CD14-positive monocyte (primary cell): ENCODE data around the gene FNDC5. TPM values are rescaled to one million over a fixed set of nuclear protein-coding genes. Genes with fewer than 3 reads are reported as not detected.

ENCODE experiments used
- DNase-seq, 3 donors: peaks; one replicate each; pipeline ENCODE4 v3.0.0-alpha.2; 2011 to 2022
- H2AFZ ChIP-seq: 2 replicates; pipeline ENCODE4 v1.6.0; 2012; ENCODE audit warnings: mild to moderate bottlenecking, low read depth, low read length, inconsistent platforms; ENCODE audit not compliant: insufficient read depth, poor library complexity, severe bottlenecking
- H3K27ac ChIP-seq, 2 donors: 1 replicate in 1 of 2; 2 replicates in 1 of 2; pipeline ENCODE4 v1.5.1; 2012 to 2013; ENCODE audit warnings: low read length in 2 of 2, control low read depth in 1 of 2, inconsistent platforms in 1 of 2, low read depth in 1 of 2, mild to moderate bottlenecking in 1 of 2
- H3K27me3 ChIP-seq, 2 donors: one replicate each; pipeline versions ENCODE4 v1.6.0 to v1.6.1; 2011 to 2013; ENCODE audit warnings: low read length in 2 of 2; ENCODE audit not compliant: control insufficient read depth in 2 of 2, insufficient read depth in 2 of 2
- H3K36me3 ChIP-seq, 2 donors: replicated peaks in 1 of 2; 1 replicate in 1 of 2; 2 replicates in 1 of 2; pipeline versions ENCODE4 v1.5.1 to v1.6.1; 2012 to 2013; ENCODE audit warnings: low read length in 2 of 2, control low read depth in 1 of 2, inconsistent platforms in 1 of 2, mild to moderate bottlenecking in 1 of 2; ENCODE audit not compliant: insufficient read depth in 2 of 2, control insufficient read depth in 1 of 2
- H3K4me1 ChIP-seq, 2 donors: 1 replicate in 1 of 2; 2 replicates in 1 of 2; pipeline versions ENCODE4 v1.5.1 to v1.6.1; 2012 to 2013; ENCODE audit warnings: low read length in 2 of 2, control low read depth in 1 of 2, inconsistent platforms in 1 of 2, mild to moderate bottlenecking in 1 of 2, moderate library complexity in 1 of 2; ENCODE audit not compliant: insufficient read depth in 2 of 2, control insufficient read depth in 1 of 2
- H3K4me2 ChIP-seq: replicated peaks from 2 replicates; pipeline ENCODE3; 2012; ENCODE audit warnings: low read length, moderate library complexity, mild to moderate bottlenecking; ENCODE audit not compliant: poor library complexity, severe bottlenecking; ENCODE audit errors: extremely low read depth
- H3K4me3 ChIP-seq, 3 experiments: fragments of 200-600 bp in 1 of 3; sonication (generic) in 1 of 3; replicated peaks in 1 of 3; 1 replicate in 2 of 3; 2 replicates in 1 of 3; pipeline ENCODE4 v1.5.1; 2011 to 2013; ENCODE audit warnings: low read length in 3 of 3, mild to moderate bottlenecking in 3 of 3, control low read depth in 2 of 3, low read depth in 2 of 3, inconsistent platforms in 1 of 3, moderate library complexity in 1 of 3
- H3K79me2 ChIP-seq: 2 replicates; pipeline ENCODE4 v1.6.0; 2012; ENCODE audit warnings: mild to moderate bottlenecking, control low read depth, inconsistent platforms, low read length, moderate library complexity; ENCODE audit not compliant: insufficient read depth
- H3K9ac ChIP-seq: 2 replicates; pipeline ENCODE4 v1.6.0; 2017; ENCODE audit warnings: low read length, mild to moderate bottlenecking; ENCODE audit not compliant: insufficient read depth, poor library complexity, severe bottlenecking
- H3K9me3 ChIP-seq, 2 donors: replicated peaks in 1 of 2; 1 replicate in 1 of 2; 2 replicates in 1 of 2; pipeline versions ENCODE4 v1.5.1 to v1.6.1; 2012 to 2013; ENCODE audit warnings: low read length in 2 of 2, control low read depth in 1 of 2; ENCODE audit not compliant: control insufficient read depth in 1 of 2, insufficient read depth in 1 of 2
- H4K20me1 ChIP-seq: 2 replicates; pipeline ENCODE4 v1.6.0; 2012; ENCODE audit warnings: mild to moderate bottlenecking, low read length, control low read depth, moderate library complexity; ENCODE audit not compliant: insufficient read depth
- H3K27ac Mint-ChIP-seq, 7 donors: one replicate each; pipeline ENCODE4 v1.8.0; 2020; ENCODE audit warnings: mild to moderate bottlenecking in 7 of 7, mixed read lengths in 7 of 7, moderate library complexity in 6 of 7, inconsistent platforms in 2 of 7
- H3K27me3 Mint-ChIP-seq, 3 donors: one replicate each; pipeline ENCODE4 v1.8.0; 2021 to 2022; ENCODE audit warnings: low read depth in 3 of 3, mild to moderate bottlenecking in 3 of 3, mixed read lengths in 3 of 3, moderate library complexity in 3 of 3, inconsistent platforms in 1 of 3
- H3K36me3 Mint-ChIP-seq, 2 donors: one replicate each; pipeline ENCODE4 v1.8.0; 2020; ENCODE audit warnings: mixed read lengths in 2 of 2, inconsistent platforms in 1 of 2, mild to moderate bottlenecking in 1 of 2
- H3K4me1 Mint-ChIP-seq: one replicate; pipeline ENCODE4 v1.8.0; 2020; ENCODE audit warnings: mild to moderate bottlenecking, mixed read lengths
- H3K4me3 Mint-ChIP-seq, 2 donors: one replicate each; pipeline ENCODE4 v1.8.0; 2020; ENCODE audit warnings: mild to moderate bottlenecking in 2 of 2, mixed read lengths in 2 of 2, moderate library complexity in 1 of 2
- H3K9me3 Mint-ChIP-seq, 7 donors: one replicate each; pipeline ENCODE4 v1.8.0; 2020 to 2022; ENCODE audit warnings: mixed read lengths in 7 of 7, mild to moderate bottlenecking in 6 of 7, moderate library complexity in 6 of 7, inconsistent platforms in 2 of 7
- WGBS: methylation state at CpG from one replicate; pipeline ENCODE4 v1.1.5; 2013; ENCODE audit warnings: missing lambda C conversion rate; ENCODE audit not compliant: insufficient coverage; 5-methylcytosine and 5-hydroxymethylcytosine counted together
- intact Hi-C, 2 donors: fragments of 100-400 bp; cut with micrococcal nuclease; formaldehyde crosslinking; loops; one replicate each; pipeline versions ENCODE4 v1.15.0 to v1.15.1; 2023
- polyA plus RNA-seq, 3 donors: library from polyadenylated mRNA; depleted of rRNA in 1 of 3; unstranded in 2 of 3; stranded (reverse) in 1 of 3; fragments of 300-500 nt in 2 of 3; fragments of >200 nt in 1 of 3; fragmentation: Illumina TruSeq in 2 of 3; gene quantifications; 1 replicate in 2 of 3; 2 replicates in 1 of 3; pipeline ENCODE4 v1.2.3, GENCODE V29; 2012 to 2021
- TF ChIP-seq, protein P1 (sequence below): fragments of 200-600 bp; IDR thresholded peaks from one replicate; pipeline ENCODE4 v1.8.0; 2022; ENCODE audit warnings: antibody characterized with exemption, mild to moderate bottlenecking

The FNDC5 gene
- polyA plus RNA-seq, 3 donors = not detected

DNA sequence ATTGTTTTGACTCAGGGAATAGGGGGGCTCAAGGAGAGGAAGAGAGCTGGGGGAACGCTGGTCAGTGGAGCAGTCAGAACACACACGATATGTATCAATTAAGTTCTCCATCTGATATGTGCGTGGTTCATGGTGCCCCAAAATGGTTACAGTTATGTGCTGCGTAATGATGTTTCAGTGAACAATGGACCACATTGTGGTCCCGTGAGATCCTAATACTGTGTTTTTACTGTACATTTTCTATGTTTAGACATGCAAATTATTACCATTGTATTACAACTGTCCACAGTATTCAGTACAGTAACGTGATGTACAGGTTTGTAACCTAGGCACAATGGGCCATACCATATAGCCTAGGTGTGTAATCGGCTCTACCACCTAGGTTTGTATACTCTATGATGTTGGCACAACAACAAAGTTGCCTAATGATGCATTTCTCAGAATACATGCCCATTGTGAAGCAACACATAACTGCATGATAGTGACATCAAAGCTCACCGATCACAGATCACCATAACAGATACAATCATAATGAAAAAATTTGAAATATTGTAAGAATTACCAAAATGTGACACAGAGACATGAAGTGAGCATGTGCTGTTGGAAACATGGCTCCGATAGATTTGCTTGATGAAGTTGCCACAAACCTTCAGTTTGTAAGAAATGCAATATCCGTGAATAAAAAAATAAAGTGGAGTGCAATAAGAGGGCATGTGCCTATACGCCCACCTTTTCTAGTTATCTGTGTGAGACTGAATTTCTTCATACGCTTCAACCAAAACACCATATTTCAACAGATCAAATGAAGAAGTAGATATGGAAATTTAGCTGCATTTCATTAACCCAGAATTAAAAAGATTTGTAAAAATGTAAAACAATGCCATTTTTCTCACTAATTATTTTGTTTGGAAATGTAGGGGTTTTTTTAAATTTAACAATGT is 45.3 kb upstream of the FNDC5 start:
- intact Hi-C loops = no loop called here
- H3K27ac ChIP-seq = no peak overlapping the region
- H3K27me3 ChIP-seq = peaks cover 15 to 20% of the 10 kb centered on the region in 2 donors

DNA sequence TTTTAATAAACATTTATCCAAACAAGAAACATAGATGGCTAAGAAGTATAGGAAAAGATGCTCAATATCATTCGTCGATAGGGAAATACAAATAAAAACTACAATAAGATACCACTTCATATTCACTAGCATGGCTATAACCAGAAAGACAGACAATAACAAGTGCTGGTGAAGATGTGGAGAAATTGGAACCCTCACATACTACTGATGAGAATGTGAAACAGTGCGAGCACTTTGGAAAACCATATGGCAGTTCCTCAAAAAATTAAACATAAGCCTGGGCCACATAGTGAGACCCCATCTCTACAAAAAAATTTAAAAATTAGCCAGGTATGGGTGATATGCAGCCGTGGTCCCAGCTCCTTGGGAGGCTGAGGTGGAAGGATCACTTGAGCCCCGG is 39.6 kb upstream of the FNDC5 start:
- TF ChIP-seq, protein P1, sequence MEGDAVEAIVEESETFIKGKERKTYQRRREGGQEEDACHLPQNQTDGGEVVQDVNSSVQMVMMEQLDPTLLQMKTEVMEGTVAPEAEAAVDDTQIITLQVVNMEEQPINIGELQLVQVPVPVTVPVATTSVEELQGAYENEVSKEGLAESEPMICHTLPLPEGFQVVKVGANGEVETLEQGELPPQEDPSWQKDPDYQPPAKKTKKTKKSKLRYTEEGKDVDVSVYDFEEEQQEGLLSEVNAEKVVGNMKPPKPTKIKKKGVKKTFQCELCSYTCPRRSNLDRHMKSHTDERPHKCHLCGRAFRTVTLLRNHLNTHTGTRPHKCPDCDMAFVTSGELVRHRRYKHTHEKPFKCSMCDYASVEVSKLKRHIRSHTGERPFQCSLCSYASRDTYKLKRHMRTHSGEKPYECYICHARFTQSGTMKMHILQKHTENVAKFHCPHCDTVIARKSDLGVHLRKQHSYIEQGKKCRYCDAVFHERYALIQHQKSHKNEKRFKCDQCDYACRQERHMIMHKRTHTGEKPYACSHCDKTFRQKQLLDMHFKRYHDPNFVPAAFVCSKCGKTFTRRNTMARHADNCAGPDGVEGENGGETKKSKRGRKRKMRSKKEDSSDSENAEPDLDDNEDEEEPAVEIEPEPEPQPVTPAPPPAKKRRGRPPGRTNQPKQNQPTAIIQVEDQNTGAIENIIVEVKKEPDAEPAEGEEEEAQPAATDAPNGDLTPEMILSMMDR = no peak
- no peaks in the 10 kb centered on the region for H3K36me3 ChIP-seq
- no peak overlapping the region for H3K4me3 Mint-ChIP-seq
- H3K27me3 Mint-ChIP-seq = peaks cover 0 to 8% (median 5%) of the 10 kb centered on the region in 3 donors
- H3K27ac ChIP-seq = no peak overlapping the region
- no peaks in the 10 kb centered on the region for H3K36me3 Mint-ChIP-seq
- peaks cover 0 to 3% (median 2%) of the 10 kb centered on the region in 7 donors for H3K9me3 Mint-ChIP-seq
- H3K4me1 Mint-ChIP-seq = no peaks in the 10 kb centered on the region
- intact Hi-C loops = no loop called here
- H3K4me3 ChIP-seq = no peak overlapping the region
- no peaks in the 10 kb centered on the region for H3K9me3 ChIP-seq
- H3K4me1 ChIP-seq = no peaks in the 10 kb centered on the region
- H3K79me2 ChIP-seq = no peaks in the 10 kb centered on the region
- no peak overlapping the region for H3K4me2 ChIP-seq
- DNase-seq = no peak
- no peak overlapping the region for H3K9ac ChIP-seq
- H3K27ac Mint-ChIP-seq = no peak overlapping the region
- H3K27me3 ChIP-seq = peaks cover 0 to 4% of the 10 kb centered on the region in 2 donors
- no CpG with 5 or more reads among the region's 5 CpGs for WGBS
- H4K20me1 ChIP-seq = no peaks in the 10 kb centered on the region
- no peak overlapping the region for H2AFZ ChIP-seq

More for the DNA sequence above, 45.3 kb upstream of the FNDC5 start:
- H3K27ac Mint-ChIP-seq = no peak overlapping the region
- TF ChIP-seq, protein P1 = no peak
- H3K36me3 Mint-ChIP-seq = no peaks in the 10 kb centered on the region
- no peak overlapping the region for H3K4me3 ChIP-seq
- peaks cover 4% of the 10 kb centered on the region for H3K4me1 Mint-ChIP-seq
- H2AFZ ChIP-seq = no peak overlapping the region
- no peaks in the 10 kb centered on the region for H3K9me3 ChIP-seq
- no peak for DNase-seq
- H3K36me3 ChIP-seq = no peaks in the 10 kb centered on the region
- H3K27me3 Mint-ChIP-seq = peaks cover 17 to 43% (median 34%) of the 10 kb centered on the region in 3 donors
- WGBS = 93% methylated on average over 3 of the region's 12 CpGs
- no peak overlapping the region for H3K4me2 ChIP-seq
- H3K4me1 ChIP-seq = no peaks in the 10 kb centered on the region
- no peaks in the 10 kb centered on the region for H4K20me1 ChIP-seq
- H3K9ac ChIP-seq = no peak overlapping the region
- H3K79me2 ChIP-seq = no peaks in the 10 kb centered on the region
- no peak overlapping the region for H3K4me3 Mint-ChIP-seq
- H3K9me3 Mint-ChIP-seq = peaks cover 0 to 4% (median 0%) of the 10 kb centered on the region in 7 donors
